H1 (cell line): ENCODE results near the gene PIGL. TPM values are rescaled to one million over a fixed set of nuclear protein-coding genes. Genes with fewer than 3 reads are reported as not detected.
A peak's percentile ranks its signal among the peaks of the same experiment; 100 is the strongest.

Source experiments
- CTCF ChIA-PET: fragments of 300-600 bp; sonication (Branson Sonifier 250); formaldehyde crosslinking; loops from one replicate; lab custom pipeline; 2021; ENCODE audit not compliant: partially characterized antibody; lab: Charles Lee
- POLR2A ChIA-PET: fragments of 300-600 bp; sonication (Branson Sonifier 250); formaldehyde crosslinking; loops from one replicate; lab custom pipeline; 2021; ENCODE audit warnings: inconsistent platforms; ENCODE audit not compliant: partially characterized antibody; lab: Charles Lee
- DNase-seq, 2 experiments: peaks; one replicate each; pipeline versions ENCODE4 v3.0.0 to v3.0.0-alpha.2; 2010 to 2022; ENCODE audit warnings: low spot score in 2 of 2, low read depth in 1 of 2, mixed read lengths in 1 of 2
- FAIRE-seq: peaks from 2 replicates; lab custom pipeline; 2011; peaks lifted over from hg19 to GRCh38; lab: Jason Lieb, UNC
- H2AFZ ChIP-seq: 2 replicates; pipeline ENCODE4 v1.8.1; 2012; ENCODE audit warnings: low read length, inconsistent platforms
- H2AK5ac ChIP-seq: 2 replicates; pipeline ENCODE4 v1.6.1; 2013; ENCODE audit warnings: low read depth, low read length
- H2BK120ac ChIP-seq: replicated peaks from 2 replicates; pipeline ENCODE3; 2013; ENCODE audit warnings: low read depth, low read length, inconsistent platforms
- H2BK12ac ChIP-seq: 2 replicates; pipeline ENCODE4 v1.6.1; 2013; ENCODE audit warnings: low read depth, low read length
- H2BK15ac ChIP-seq: 2 replicates; pipeline ENCODE4 v1.6.1; 2013; ENCODE audit warnings: low read length
- H2BK20ac ChIP-seq: 2 replicates; pipeline ENCODE4 v1.6.1; 2013; ENCODE audit warnings: low read length
- H2BK5ac ChIP-seq: 2 replicates; pipeline ENCODE4 v1.6.1; 2013; ENCODE audit warnings: low read depth, low read length
- H3K14ac ChIP-seq: 2 replicates; pipeline ENCODE4 v1.6.1; 2013; ENCODE audit warnings: inconsistent platforms; ENCODE audit not compliant: insufficient read length
- H3K18ac ChIP-seq: 2 replicates; pipeline ENCODE4 v1.6.1; 2013; ENCODE audit warnings: low read length; ENCODE audit errors: extremely low read depth
- H3K23ac ChIP-seq: 2 replicates; pipeline ENCODE4 v1.6.1; 2013; ENCODE audit warnings: inconsistent platforms; ENCODE audit not compliant: insufficient read length
- H3K23me2 ChIP-seq: 2 replicates; pipeline ENCODE4 v1.6.1; 2013; ENCODE audit warnings: low read depth, low read length
- H3K27ac ChIP-seq: 2 replicates; pipeline ENCODE4 v1.6.1; 2011; ENCODE audit warnings: low read depth, low read length, inconsistent platforms
- H3K27me3 ChIP-seq, 4 experiments: replicated peaks in 1 of 4; 1 replicate in 1 of 4; 2 replicates in 3 of 4; pipeline versions ENCODE4 v1.6.1 to v1.8.1; 2011 to 2013; ENCODE audit warnings: low read length in 3 of 4, mild to moderate bottlenecking in 3 of 4, inconsistent platforms in 2 of 4, mixed read lengths in 2 of 4, moderate library complexity in 1 of 4; ENCODE audit not compliant: control insufficient read depth in 3 of 4, insufficient read depth in 3 of 4; ENCODE audit errors: extremely low read depth in 1 of 4
- H3K36me3 ChIP-seq, 4 experiments: 2 replicates each; pipeline versions ENCODE4 v1.6.1 to v1.8.1; 2011 to 2013; ENCODE audit warnings: mild to moderate bottlenecking in 4 of 4, low read length in 3 of 4, moderate library complexity in 2 of 4, control low read depth in 1 of 4, inconsistent platforms in 1 of 4; ENCODE audit not compliant: insufficient read depth in 4 of 4, control insufficient read depth in 2 of 4
- H3K4ac ChIP-seq: replicated peaks from 2 replicates; pipeline ENCODE3; 2013; ENCODE audit warnings: low read length, low read depth, mixed read lengths, inconsistent platforms; ENCODE audit not compliant: insufficient read length
- H3K4me1 ChIP-seq, 4 experiments: replicated peaks in 1 of 4; 1 replicate in 1 of 4; 2 replicates in 3 of 4; pipeline versions ENCODE4 v1.6.1 to v1.8.1; 2011 to 2013; ENCODE audit warnings: low read length in 3 of 4, inconsistent platforms in 2 of 4, mixed read lengths in 1 of 4; ENCODE audit not compliant: insufficient read depth in 4 of 4, control insufficient read depth in 3 of 4
- H3K4me2 ChIP-seq, 2 experiments: 2 replicates each; pipeline versions ENCODE4 v1.6.1 to v1.8.1; 2011 to 2013; ENCODE audit warnings: low read depth in 2 of 2, low read length in 2 of 2, control low read depth in 1 of 2, inconsistent platforms in 1 of 2, mild to moderate bottlenecking in 1 of 2; ENCODE audit not compliant: insufficient read depth in 1 of 2
- H3K4me3 ChIP-seq, 4 experiments: fragments of 200-600, 300-600 bp in 1 of 4; sonication (generic), shearing (Covaris generic), sonication (Bioruptor Twin) in 1 of 4; 2 replicates each; pipeline versions ENCODE4 v1.5.1 to v1.8.1; 2011 to 2016; ENCODE audit warnings: low read length in 4 of 4, low read depth in 3 of 4, control low read depth in 2 of 4, inconsistent platforms in 2 of 4, mild to moderate bottlenecking in 2 of 4, mixed read lengths in 1 of 4, moderate library complexity in 1 of 4; ENCODE audit not compliant: insufficient read depth in 2 of 4; ENCODE audit errors: extremely low read depth in 1 of 4
- H3K56ac ChIP-seq: replicated peaks from 2 replicates; pipeline ENCODE3; 2013; ENCODE audit warnings: low read depth, mild to moderate bottlenecking, mixed read lengths, low read length, inconsistent platforms; ENCODE audit not compliant: insufficient read length
- H3K79me1 ChIP-seq: 2 replicates; pipeline ENCODE4 v1.6.1; 2013; ENCODE audit warnings: low read depth, low read length, control low read depth
- H3K79me2 ChIP-seq, 2 experiments: 2 replicates each; pipeline versions ENCODE4 v1.6.1 to v1.8.1; 2012 to 2013; ENCODE audit warnings: low read length in 2 of 2, mild to moderate bottlenecking in 2 of 2, inconsistent platforms in 1 of 2; ENCODE audit not compliant: insufficient read depth in 2 of 2, control insufficient read depth in 1 of 2
- H3K9ac ChIP-seq, 4 experiments: replicated peaks in 1 of 4; 1 replicate in 1 of 4; 2 replicates in 3 of 4; pipeline versions ENCODE4 v1.6.1 to v1.8.1; 2011 to 2013; ENCODE audit warnings: low read depth in 3 of 4, low read length in 3 of 4, control low read depth in 2 of 4, mild to moderate bottlenecking in 2 of 4, moderate library complexity in 2 of 4, inconsistent platforms in 1 of 4; ENCODE audit errors: extremely low read depth in 1 of 4
- H3K9me3 ChIP-seq, 2 experiments: 2 replicates each; pipeline versions ENCODE4 v1.6.1 to v1.8.1; 2012 to 2013; ENCODE audit warnings: mild to moderate bottlenecking in 2 of 2, moderate library complexity in 2 of 2, control low read depth in 1 of 2, inconsistent platforms in 1 of 2, low read depth in 1 of 2, low read length in 1 of 2, mixed read lengths in 1 of 2; ENCODE audit not compliant: insufficient read depth in 2 of 2
- H4K20me1 ChIP-seq, 2 experiments: replicated peaks in 1 of 2; 2 replicates each; pipeline versions ENCODE3 to v1.8.1; 2011 to 2013; ENCODE audit warnings: inconsistent platforms in 2 of 2, low read length in 2 of 2, mild to moderate bottlenecking in 1 of 2; ENCODE audit not compliant: insufficient read depth in 2 of 2, control insufficient read depth in 1 of 2
- H4K5ac ChIP-seq: 2 replicates; pipeline ENCODE4 v1.6.1; 2013; ENCODE audit warnings: low read length, low read depth, mixed read lengths, inconsistent platforms; ENCODE audit not compliant: insufficient read length
- H4K8ac ChIP-seq: 2 replicates; pipeline ENCODE4 v1.8.0; 2013; ENCODE audit warnings: mild to moderate bottlenecking, moderate library complexity, low read length, inconsistent platforms; ENCODE audit not compliant: insufficient read depth; ENCODE audit errors: extremely low read depth
- H4K91ac ChIP-seq: replicated peaks from 2 replicates; pipeline ENCODE3; 2013; ENCODE audit warnings: low read length, mixed read lengths, inconsistent platforms; ENCODE audit not compliant: insufficient read length
- BRCA1 ChIP-seq: IDR thresholded peaks from 2 replicates; pipeline ENCODE4 v1.6.1; 2012; ENCODE audit warnings: low read depth, low read length, improper control_type of control experiment
- CBX8 ChIP-seq: fragments of 300-800, 300-1000 bp; sonication (generic); IDR thresholded peaks from 2 replicates; pipeline ENCODE4 v1.7.1; 2016; ENCODE audit warnings: low read depth, low read length, borderline replicate concordance
- EGR1 ChIP-seq: IDR thresholded peaks from 2 replicates; pipeline ENCODE4 v1.6.1; 2011; ENCODE audit warnings: low read depth, low read length, borderline replicate concordance
- HDAC6 ChIP-seq: IDR thresholded peaks from one replicate; pipeline ENCODE4 v1.7.1; 2012; ENCODE audit warnings: low read depth, mild to moderate bottlenecking, inconsistent platforms, low read length, moderate library complexity
- NRF1 ChIP-seq: IDR thresholded peaks from 2 replicates; pipeline ENCODE4 v1.6.1; 2011; ENCODE audit warnings: mild to moderate bottlenecking, low read depth, low read length, improper control_type of control experiment
- RAD21 ChIP-seq, 2 experiments: IDR thresholded peaks in 1 of 2; conservative IDR thresholded peaks in 1 of 2; 2 replicates each; pipeline ENCODE4 v1.6.1; 2011; ENCODE audit warnings: low read depth in 2 of 2, low read length in 2 of 2, improper control_type of control experiment in 1 of 2, inconsistent platforms in 1 of 2, mild to moderate bottlenecking in 1 of 2, moderate library complexity in 1 of 2
- RBBP5 ChIP-seq: IDR thresholded peaks from 2 replicates; pipeline ENCODE4 v1.7.1; 2012; ENCODE audit warnings: low read depth, mild to moderate bottlenecking, inconsistent platforms, low read length, moderate library complexity, borderline replicate concordance
- RNF2 ChIP-seq: fragments of 200-900, 300-1000 bp; sonication (generic); IDR thresholded peaks from 2 replicates; pipeline ENCODE4 v1.7.1; 2016; ENCODE audit warnings: borderline replicate concordance, low read depth, mild to moderate bottlenecking, antibody characterized with exemption, low read length; ENCODE audit not compliant: poor library complexity, severe bottlenecking; ENCODE audit errors: missing control alignments
- RXRA ChIP-seq: IDR thresholded peaks from 2 replicates; pipeline ENCODE4 v1.6.1; 2011; ENCODE audit warnings: low read depth, mild to moderate bottlenecking, low read length, moderate library complexity; ENCODE audit not compliant: insufficient read depth
- SP2 ChIP-seq: IDR thresholded peaks from 2 replicates; pipeline ENCODE4 v1.6.1; 2012; ENCODE audit warnings: mild to moderate bottlenecking, low read length, inconsistent platforms
- WGBS, 2 experiments: shearing (Covaris generic) in 1 of 2; methylation state at CpG; one replicate each; pipeline versions ENCODE4 v1.1.6 to v1.1.7; 2013 to 2015; ENCODE audit warnings: low lambda C conversion rate in 2 of 2, mixed read lengths in 2 of 2, inconsistent platforms in 1 of 2, low coverage in 1 of 2, missing lambda C conversion rate in 1 of 2; ENCODE audit not compliant: insufficient replicate concordance in 2 of 2, insufficient coverage in 1 of 2, insufficient read length in 1 of 2; ENCODE audit errors: extremely low coverage in 1 of 2, missing lambda C conversion rate in 1 of 2; 5-methylcytosine and 5-hydroxymethylcytosine counted together
- polyA plus RNA-seq, 7 experiments: library from polyadenylated mRNA; depleted of rRNA in 3 of 7; stranded (reverse) in 5 of 7; unstranded in 2 of 7; fragments of >200 nt in 5 of 7; fragments of 200-250 nt in 2 of 7; gene quantifications; 1 replicate in 5 of 7; 2 replicates in 1 of 7; 4 replicates in 1 of 7; pipeline versions ENCODE4 v1.2.1 to v1.2.3, GENCODE V29; 2011 to 2013; ENCODE audit warnings: missing spikeins in 2 of 7, mixed read lengths in 2 of 7
- total RNA-seq: library from RNA; stranded (reverse); fragmentation: NEBNext Ultra II Directional; extraction: Animal tissue kit (Norgen Biotek cat#: 25700); gene quantifications from 2 replicates; pipeline ENCODE4 v1.2.1, GENCODE V29; 2021
- TF ChIP-seq, protein P1 (sequence below): IDR thresholded peaks from 2 replicates; pipeline ENCODE4 v1.6.1; 2011; ENCODE audit warnings: low read length, improper control_type of control experiment

The PIGL gene
- total and polyA plus RNA-seq, 2 of the 8 experiments (the other 6 are each of a cell fraction or from before 2014, with no cell fraction given) = 28.4 to 30.8 TPM

DNA sequence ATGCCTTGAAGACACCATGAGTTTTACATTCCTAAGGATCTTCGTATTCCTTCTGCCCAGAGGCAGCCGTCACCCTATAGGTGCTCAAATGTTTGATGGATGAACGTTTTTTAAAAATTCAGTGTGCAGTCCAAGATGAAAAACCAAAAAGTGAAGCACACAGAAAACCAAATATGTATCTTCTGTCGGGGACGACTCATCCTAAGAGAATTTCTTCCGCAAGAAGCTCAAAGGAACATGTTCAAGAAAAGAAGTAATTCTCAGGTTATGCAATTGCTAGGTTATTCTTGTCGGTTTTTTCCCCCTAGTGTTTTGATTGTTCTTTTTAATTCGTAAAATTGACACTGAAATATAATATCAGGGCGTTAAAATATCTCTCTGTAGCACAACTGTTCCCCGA, 134.8 kb downstream of the PIGL start:
- Histone ChIP-seq H4K5ac (no peak overlapping the region), H2BK5ac (no peak overlapping the region), H3K4me2 (peak overlapping the region; percentile 66 to 78), H2BK120ac (no peak overlapping the region), H3K27me3 (no peaks in the 10 kb centered on the region; a peak in 1 of 7 replicates), H3K9me3 (no peaks in the 10 kb centered on the region), H2AFZ (no peak overlapping the region), H3K36me3 (peaks cover 20 to 29% (median 24%) of the 10 kb centered on the region in 4 experiments), H3K27ac (peak overlapping the region; percentile 55; the same call in 1 of the 2 replicates), H2BK15ac (no peak overlapping the region), H4K8ac (no peak overlapping the region), H3K23ac (no peak overlapping the region), H3K4me1 (0 out of 7 replicates have a peak, but pooled peaks cover 0 to 2% (median 0%) of the 10 kb centered on the region in 4 experiments), H3K79me2 (peaks cover 0 to 34% of the 10 kb centered on the region in 2 experiments; a peak in 2 of 4 replicates), H3K23me2 (peaks cover 2% of the 10 kb centered on the region; the same call in 1 of the 2 replicates), H3K56ac (no peak overlapping the region), H2BK12ac (no peak overlapping the region), H2AK5ac (no peak overlapping the region), H3K4me3 (peak overlapping the region; percentile 78 to 95 (median 86)), H3K14ac (no peak overlapping the region), H4K20me1 (peaks cover 0 to 3% of the 10 kb centered on the region in 2 experiments), H2BK20ac (no peak overlapping the region), H3K18ac (peak overlapping the region; percentile 51; the same call in 1 of the 2 replicates), H4K91ac (no peak overlapping the region), H3K9ac (peak overlapping the region; percentile 84 to 96 (median 91)), H3K79me1 (no peaks in the 10 kb centered on the region), H3K4ac (no peak overlapping the region)
- TF ChIP-seq NRF1 = no peak
- TF ChIP-seq RBBP5 = no peak
- no peak for TF ChIP-seq BRCA1
- no peak for TF ChIP-seq RXRA
- no peak for TF ChIP-seq RAD21 (IDR thresholded peaks at IDR 0.05 in 1 of 2, conservative IDR thresholded peaks at IDR 0.05 in 1 of 2; ENCODE audit: low read depth in 2 of 2, low read length in 2 of 2)
- TF ChIP-seq EGR1 = no peak
- TF ChIP-seq SP2 = no peak
- no peak for TF ChIP-seq CBX8
- TF ChIP-seq RNF2 = no peak
- TF ChIP-seq, protein P1, sequence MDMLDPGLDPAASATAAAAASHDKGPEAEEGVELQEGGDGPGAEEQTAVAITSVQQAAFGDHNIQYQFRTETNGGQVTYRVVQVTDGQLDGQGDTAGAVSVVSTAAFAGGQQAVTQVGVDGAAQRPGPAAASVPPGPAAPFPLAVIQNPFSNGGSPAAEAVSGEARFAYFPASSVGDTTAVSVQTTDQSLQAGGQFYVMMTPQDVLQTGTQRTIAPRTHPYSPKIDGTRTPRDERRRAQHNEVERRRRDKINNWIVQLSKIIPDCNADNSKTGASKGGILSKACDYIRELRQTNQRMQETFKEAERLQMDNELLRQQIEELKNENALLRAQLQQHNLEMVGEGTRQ = no peak
- no peak for TF ChIP-seq HDAC6
- DNase-seq (no peak), FAIRE-seq (no peak)
- ChIA-PET POLR2A (interaction anchor here (0.9 to 6.7 kb wide), 17 partner anchors 10 to 151 kb away, joined by 3 to 71 read pairs (median 5); partner anchors contain the start of genes NCOR1, PIGL and UBB), CTCF (interaction anchor here (0.9 to 5.7 kb wide), 5 partner anchors 9 to 133 kb away, joined by 3 to 44 read pairs (median 5); no protein-coding TSS in a partner anchor)
- 11% methylated on average over 10 of the region's 10 CpGs; no CpG with 5 or more reads in 1 of the 2 experiments for WGBS, 2 experiments
